ENCODE data around the gene GABBR2. TPM values are rescaled to one million over a fixed set of nuclear protein-coding genes. Genes with fewer than 3 reads are reported as not detected.
"Not testable (repeated sequence)": the region's sequence is repeated elsewhere in the genome, so short reads cannot be mapped to it uniquely, and the experiment has no call there.

The GABBR2 gene
- total RNA-seq, 4 donors from 2014 or later = not detected

DNA sequence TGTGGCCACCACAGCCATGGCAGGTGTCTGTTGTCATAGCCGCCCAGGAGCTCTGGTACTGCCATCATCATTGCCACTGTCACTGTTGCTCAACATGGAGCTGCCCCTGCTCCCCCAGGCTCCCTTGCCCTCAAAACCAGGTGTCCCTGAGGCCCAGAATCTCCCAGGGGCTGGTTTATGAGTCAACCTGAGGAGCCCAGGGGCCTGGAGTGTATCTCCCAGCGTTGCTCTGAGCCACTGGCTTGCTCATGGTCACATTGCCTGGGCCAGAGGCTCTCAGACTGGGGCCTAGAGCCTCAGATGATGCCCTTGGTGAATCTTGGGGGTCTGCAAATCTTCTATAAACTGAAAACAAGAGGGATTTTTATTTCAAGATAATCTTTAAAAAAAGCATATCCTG, 428.6 kb downstream of the GABBR2 start:
- DNase-seq (ENCODE audit: low spot score) (no peak), ATAC-seq (ENCODE audit: low FRiP score) (no peak)

DNA sequence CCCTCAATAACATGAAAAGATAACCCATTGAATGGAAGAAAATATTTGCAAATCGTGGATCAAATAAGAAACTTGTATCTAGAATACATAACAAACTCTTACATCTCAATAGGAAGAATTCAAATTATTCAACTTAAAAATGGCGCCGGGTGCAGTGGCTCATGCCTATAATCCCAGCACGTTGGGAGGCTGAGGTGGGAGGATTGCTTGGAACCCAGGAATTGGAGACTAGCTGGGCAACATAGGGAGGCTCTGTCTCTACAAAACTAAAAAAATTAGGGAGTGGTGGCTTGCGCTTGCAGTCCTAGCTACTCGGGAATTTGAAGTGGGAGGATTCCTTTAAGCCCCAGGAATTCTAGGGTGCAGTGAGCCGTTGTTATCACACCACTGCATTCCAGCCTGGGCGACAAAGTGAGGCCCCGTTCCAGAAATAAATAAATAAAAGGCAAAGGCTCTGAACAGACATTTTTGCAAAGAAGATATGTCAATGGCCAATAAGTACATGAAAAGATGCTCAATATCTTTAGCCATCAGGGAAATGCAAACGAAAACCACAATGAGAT, 431.7 kb downstream of the GABBR2 start:
- no peak for ATAC-seq (ENCODE audit: low FRiP score)
- TF ChIP-seq, protein P1, sequence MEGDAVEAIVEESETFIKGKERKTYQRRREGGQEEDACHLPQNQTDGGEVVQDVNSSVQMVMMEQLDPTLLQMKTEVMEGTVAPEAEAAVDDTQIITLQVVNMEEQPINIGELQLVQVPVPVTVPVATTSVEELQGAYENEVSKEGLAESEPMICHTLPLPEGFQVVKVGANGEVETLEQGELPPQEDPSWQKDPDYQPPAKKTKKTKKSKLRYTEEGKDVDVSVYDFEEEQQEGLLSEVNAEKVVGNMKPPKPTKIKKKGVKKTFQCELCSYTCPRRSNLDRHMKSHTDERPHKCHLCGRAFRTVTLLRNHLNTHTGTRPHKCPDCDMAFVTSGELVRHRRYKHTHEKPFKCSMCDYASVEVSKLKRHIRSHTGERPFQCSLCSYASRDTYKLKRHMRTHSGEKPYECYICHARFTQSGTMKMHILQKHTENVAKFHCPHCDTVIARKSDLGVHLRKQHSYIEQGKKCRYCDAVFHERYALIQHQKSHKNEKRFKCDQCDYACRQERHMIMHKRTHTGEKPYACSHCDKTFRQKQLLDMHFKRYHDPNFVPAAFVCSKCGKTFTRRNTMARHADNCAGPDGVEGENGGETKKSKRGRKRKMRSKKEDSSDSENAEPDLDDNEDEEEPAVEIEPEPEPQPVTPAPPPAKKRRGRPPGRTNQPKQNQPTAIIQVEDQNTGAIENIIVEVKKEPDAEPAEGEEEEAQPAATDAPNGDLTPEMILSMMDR (IDR thresholded peaks at IDR 0.05) = no peak

More for the DNA sequence above, 428.6 kb downstream of the GABBR2 start:
- TF ChIP-seq, protein P1 (IDR thresholded peaks at IDR 0.05) = no peak

DNA sequence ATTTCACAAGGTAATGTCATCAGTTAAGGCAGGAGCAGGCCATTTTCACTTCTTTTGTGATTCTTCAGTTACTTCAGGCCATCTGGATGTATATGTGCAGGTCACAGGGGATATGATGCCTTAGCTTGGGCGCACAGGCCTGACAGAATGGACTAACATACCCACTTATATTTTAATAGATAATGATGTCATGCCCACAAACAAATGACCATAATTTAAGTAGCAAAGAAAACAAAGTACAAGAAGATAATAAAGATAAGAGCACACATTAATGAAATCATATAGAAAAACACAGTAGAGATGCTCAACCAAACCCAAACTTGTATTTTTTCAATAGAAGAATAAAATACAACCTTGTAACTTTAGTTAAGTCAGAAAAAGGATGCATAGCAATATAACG, 433.6 kb downstream of the GABBR2 start:
- TF ChIP-seq, protein P1 (IDR thresholded peaks at IDR 0.05) = no peak
- DNase-seq (ENCODE audit: low spot score) (no peak), ATAC-seq (ENCODE audit: low FRiP score) (no peak)

More for the DNA sequence above, 431.7 kb downstream of the GABBR2 start:
- no peak for DNase-seq (ENCODE audit: low spot score)

DNA sequence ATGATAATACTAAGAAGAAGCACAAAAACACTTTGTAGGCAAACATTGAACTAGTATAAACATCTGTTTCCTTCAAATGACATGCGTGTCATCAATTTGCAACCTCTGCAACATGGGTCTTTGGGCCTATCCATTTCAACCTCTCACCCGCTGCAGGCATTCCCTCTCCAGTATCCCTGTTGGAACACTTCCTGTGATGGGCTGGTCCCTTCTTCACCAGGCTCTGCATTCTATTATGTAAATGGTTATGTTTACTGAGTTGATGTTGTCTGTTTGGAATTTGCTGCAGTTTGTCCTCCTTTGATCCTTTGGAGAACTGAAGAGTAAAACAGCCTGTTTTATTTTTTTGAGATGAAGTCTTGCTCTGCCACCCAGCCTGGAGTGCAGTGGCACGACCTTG, 436.7 kb downstream of the GABBR2 start:
- TF ChIP-seq, protein P1 (IDR thresholded peaks at IDR 0.05) = no peak
- DNase-seq (ENCODE audit: low spot score) (no peak), ATAC-seq (ENCODE audit: low FRiP score) (no peak)

DNA sequence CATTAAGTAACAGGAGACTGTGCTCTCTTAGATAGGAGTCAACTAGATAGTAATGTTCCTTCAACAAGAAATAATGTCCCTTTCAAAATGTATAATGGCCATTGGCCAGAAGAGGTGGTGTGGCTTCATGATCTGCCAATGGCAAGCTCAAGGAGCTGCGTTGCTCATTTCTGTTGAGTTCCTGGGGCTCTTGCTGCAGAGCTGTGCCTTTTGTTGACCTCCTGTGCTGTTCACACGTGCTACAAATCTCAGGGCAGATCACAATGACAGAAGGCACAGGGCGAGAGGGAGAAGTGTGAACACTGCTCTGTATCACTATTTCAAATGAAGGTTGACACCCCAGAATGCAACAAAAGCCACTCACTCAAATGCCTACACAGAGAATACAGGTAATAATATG, 437.3 kb downstream of the GABBR2 start:
- TF ChIP-seq, protein P1 (IDR thresholded peaks at IDR 0.05) = no peak
- ATAC-seq (ENCODE audit: low FRiP score) (no peak), DNase-seq (ENCODE audit: low spot score) (no peak)

DNA sequence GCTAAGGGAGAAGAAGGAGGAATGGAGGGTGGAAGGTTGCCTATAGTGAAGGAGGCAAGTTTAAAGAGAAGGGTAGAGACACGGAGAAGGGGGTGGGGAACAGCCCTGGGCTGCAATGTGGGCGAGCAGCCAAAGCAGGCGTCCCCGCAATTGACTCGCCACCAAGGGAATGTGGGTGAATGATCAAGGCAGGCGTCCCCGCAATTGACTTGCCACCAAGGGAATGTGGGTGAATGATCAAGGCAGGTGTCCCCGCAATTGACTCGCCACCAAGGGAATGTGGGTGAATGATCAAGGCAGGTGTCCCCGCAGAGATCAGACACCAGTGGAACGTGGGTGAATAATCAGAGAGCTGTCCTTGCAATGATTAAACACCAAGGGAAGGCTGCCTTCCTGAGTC, 438.5 kb downstream of the GABBR2 start:
- ATAC-seq (ENCODE audit: low FRiP score) = not testable (repeated sequence)

DNA sequence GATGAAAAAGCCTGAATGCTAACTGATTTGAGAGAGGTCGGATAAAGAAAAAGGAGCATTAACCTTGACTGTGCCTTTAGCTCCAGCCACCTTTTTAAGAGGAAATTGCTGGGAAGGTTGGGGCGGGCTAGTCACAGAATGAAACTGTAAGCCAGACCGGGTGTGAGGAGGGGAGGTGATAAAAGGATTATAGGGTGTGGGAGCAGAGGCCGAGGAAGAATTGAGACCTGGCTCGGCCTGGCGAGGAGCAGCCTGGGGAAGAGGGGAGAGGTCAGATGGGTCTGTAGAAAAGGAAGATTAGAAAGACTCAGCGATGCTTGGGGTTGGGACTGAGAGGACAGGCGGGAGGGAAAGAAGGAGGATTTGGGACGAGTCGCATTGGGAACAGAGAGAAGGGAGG, 439.1 kb downstream of the GABBR2 start:
- ATAC-seq (ENCODE audit: low FRiP score); DNase-seq (ENCODE audit: low spot score): not testable (repeated sequence)

More for the DNA sequence above, 438.5 kb downstream of the GABBR2 start:
- DNase-seq (ENCODE audit: low spot score) = not testable (repeated sequence)

DNA sequence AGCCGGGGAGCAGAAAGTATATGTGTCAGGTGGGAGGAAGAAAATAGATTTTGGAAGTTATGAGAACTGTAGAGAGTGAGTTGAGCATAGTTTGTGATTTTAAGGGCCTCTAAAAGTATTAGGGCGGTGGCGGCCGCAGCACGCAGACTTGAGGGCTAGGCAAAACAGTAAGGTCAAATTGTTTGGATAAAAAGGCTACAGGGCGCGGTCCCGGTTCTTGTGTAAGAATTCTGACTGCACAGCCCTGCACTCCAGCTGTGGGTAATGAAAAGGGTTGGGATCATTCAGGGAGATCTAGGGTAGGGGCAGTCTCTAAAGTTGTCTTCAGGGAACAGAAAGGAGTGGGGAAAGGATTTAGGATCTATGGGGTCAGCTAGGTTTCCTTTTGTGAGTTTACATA, 441.2 kb downstream of the GABBR2 start:
- ATAC-seq (ENCODE audit: low FRiP score) = not testable (repeated sequence)

DNA sequence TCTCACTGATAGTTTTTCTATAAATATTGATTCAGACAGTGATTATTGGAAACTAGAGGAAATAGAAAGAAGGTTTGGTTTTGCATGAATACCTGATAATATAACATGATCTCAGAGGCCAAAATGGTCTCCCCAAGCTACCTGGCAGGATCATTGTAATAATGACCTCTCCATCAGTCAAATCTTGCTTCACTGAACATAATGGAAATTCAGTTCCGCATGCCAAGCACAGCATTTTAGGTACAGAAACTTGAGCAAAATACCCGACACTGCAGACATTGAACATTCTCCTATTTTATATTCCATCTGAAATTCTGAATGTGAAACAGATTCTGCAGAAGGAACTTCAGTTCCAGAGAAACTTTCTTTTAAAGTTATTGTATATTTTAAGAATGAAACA, 444.2 kb downstream of the GABBR2 start:
- TF ChIP-seq, protein P1 (IDR thresholded peaks at IDR 0.05) = no peak
- no peak for DNase-seq (ENCODE audit: low spot score)
- no peak for ATAC-seq (ENCODE audit: low FRiP score)

More for the DNA sequence above, 441.2 kb downstream of the GABBR2 start:
- not testable (repeated sequence) for DNase-seq (ENCODE audit: low spot score)

All from omental fat pad (tissue), 4 donors.